GM12874 (cell line): ENCODE measurements around the gene SUN3.

Experiments
- CTCF ChIP-seq: IDR thresholded peaks from 2 replicates; pipeline ENCODE4 v1.5.1; 2011; ENCODE audit warnings: low read depth, mild to moderate bottlenecking, control low read depth, low read length, moderate library complexity; ENCODE audit not compliant: insufficient read depth

Gene SUN3

GRCh38 chr7:48028938-48029337 is at the start of gene SUN3:
Gene SUN3, minus strand, starts transcription at chr7:48029107. Its CDS starts 169 bp downstream, at chr7:48028938.
- no peak for TF ChIP-seq CTCF

- no peak for TF ChIP-seq CTCF
Observed at GRCh38 chr7:48078470-48078869, 49.6 kb upstream of the SUN3 start.

GRCh38 chr7:48077423-48077822 is 48.5 kb upstream of the SUN3 start:
- no peak for TF ChIP-seq CTCF

GRCh38 chr7:48074204-48074654 is 45.3 kb upstream of the SUN3 start:
- TF ChIP-seq CTCF: no peak

GRCh38 chr7:48067475-48067874 is 38.6 kb upstream of the SUN3 start:
- no peak for TF ChIP-seq CTCF

GRCh38 chr7:48063985-48064384 is 35.1 kb upstream of the SUN3 start:
- no peak for TF ChIP-seq CTCF

- no peak for TF ChIP-seq CTCF
Observed at GRCh38 chr7:48059706-48060105, 30.8 kb upstream of the SUN3 start.

- no peak for TF ChIP-seq CTCF
Observed at GRCh38 chr7:48058990-48059389, 30.1 kb upstream of the SUN3 start.
